ENCODE measurements around the gene LMNB1.
"Not testable (repeated sequence)": the region's sequence is repeated elsewhere in the genome, so short reads cannot be mapped to it uniquely, and the experiment has no call there.

LMNB1 gene

DNA sequence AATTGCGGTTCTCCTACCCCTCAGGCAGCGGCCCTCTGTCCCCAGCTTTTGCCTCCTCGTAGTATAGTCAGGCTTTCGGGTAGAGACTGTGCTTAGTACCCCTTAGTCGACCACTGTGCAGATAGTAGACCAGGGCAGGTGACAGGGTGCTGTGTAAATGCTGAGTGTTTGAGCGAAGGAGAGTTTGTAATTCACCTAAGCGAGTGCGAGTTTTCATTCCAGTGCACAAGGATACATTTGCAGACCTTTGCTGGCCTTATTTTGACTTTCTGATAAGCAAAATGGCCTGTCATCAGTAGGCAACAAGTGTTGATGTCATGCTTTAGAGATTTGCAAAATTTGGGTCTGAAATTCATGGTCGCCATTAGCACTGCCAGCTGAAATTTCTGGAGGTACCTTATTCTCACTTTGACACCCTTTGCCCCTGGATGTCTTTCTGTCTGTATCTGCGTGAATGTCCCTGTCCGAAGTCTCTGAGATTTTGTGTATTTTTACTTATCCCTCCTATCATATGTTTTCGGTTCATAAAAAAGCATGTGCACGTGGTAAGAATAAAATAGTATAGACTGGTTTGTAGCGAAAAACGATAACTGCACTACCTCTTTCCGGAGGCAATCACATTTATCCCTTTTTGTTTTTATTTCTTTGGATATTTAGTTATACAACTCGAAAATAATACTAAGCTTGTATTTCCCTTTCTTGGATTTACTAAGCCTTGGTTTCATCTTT, 1.9 kb downstream of the LMNB1 start:
- DNase-seq (ENCODE audit: low spot score) = peak; percentile 18

- peak; percentile 64 for DNase-seq (ENCODE audit: low spot score)
Observed at GRCh38 chr5:126780165-126780827, 3.4 kb downstream of the LMNB1 start.

DNA sequence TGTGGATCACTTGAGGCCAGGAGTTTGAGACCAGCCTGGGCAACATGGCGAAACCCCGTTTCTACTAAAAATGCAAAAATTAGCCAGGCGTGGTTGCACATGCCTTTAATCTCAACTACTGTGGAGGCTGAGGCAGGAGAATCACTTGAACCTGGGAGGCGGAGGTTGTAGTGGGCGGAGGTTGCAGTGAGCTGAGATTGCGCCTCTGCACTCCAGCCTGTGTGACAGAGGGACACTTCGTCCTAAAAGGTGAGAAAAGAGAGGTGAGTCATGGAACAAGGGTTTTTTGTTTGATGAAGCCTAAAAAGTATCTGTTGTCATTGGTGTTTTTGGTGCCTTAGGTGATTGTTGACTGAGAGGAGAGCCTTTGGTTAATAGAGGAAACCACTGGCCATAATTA, 11.5 kb downstream of the LMNB1 start:
- not testable (repeated sequence) for DNase-seq (ENCODE audit: low spot score)

DNA sequence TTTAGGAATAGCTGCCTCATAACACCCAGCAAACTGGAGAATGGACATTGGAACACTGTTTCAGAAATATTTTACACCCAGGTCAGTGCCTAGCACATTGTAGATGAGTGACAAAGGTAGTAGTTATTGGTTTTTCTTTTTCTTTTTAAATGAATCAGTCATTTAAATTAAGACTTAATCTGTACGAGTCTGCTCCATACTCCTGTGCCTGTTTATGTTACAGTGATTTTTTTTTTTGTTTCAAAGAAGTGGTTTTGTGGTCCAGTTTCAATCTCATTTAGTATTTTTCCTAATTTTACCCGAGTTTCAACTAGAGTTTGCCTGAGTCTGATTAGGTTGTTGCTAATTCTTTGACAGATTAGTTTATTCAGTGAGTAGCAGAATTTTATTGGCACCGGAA, 16.2 kb downstream of the LMNB1 start:
- no peak for DNase-seq (ENCODE audit: low spot score)

DNA sequence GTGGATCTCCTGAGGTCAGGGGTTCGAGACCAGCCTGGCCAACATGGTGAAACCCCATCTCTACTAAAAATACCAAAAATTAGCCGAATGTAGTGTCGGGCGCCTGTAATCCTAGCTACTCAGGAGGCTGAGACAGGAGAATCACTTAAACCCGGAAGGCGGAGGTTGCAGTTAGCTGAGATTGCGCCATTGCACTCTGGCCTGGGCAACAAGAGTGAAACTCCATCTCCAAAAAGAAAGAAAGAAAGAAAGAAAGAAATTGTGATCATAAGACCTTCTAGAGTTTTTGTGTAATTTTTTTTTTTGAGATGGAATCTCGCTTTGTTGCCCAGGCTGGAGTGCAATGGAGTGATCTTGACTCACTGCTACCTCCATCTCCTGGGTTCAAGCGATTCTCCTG, 16.7 kb downstream of the LMNB1 start:
- not testable (repeated sequence) for DNase-seq (ENCODE audit: low spot score)

- DNase-seq (ENCODE audit: low spot score) = no peak
Observed at GRCh38 chr5:126794157-126794828, 17.4 kb downstream of the LMNB1 start.

GRCh38 chr5:126799780-126800179, 22.8 kb downstream of the LMNB1 start:
- DNase-seq (ENCODE audit: low spot score) = no peak

DNA sequence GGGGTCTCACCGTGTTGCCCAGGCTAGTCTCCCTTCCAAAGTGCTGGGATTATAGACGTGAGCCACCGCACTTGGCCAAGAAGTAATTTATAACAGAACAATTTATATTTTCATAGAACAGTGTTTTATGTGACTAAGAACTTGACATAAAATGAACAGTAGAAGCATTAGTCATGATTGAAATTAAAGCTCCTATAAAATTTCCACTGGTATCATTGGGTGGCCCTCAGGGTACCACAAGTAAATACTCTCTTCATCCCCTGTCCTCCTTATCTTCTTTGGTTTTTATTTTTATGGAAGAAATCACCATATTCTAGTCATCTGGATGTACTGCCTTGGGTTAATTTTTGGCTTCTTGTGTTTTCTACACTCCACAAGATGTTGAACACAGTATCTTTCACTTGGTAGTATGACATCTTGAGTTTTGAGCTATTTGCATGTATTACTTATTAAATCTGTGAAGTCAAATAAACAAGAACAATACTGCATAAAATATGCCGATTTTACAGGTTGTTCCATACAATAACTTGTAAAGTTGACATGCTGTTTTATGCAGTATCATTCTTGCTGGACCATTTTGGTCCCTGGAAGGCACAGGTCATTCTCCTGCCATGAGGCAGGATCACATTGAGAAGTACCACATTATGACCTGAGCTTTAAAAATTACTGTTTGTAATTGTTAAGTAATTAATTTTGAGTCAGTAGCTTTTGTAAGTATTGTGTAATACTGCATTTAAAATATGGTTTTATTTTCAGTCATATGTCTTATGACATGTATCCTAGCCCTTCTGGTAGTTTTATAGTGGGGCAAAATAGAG, 24.4 kb downstream of the LMNB1 start:
- no peak for DNase-seq (ENCODE audit: low spot score)

GRCh38 chr5:126801992-126802294, 25.0 kb downstream of the LMNB1 start:
- peak; percentile 12 for DNase-seq (ENCODE audit: low spot score)

- DNase-seq (ENCODE audit: low spot score) = no peak
Observed at GRCh38 chr5:126805063-126805462, 28.1 kb downstream of the LMNB1 start.

GRCh38 chr5:126808521-126808988, 31.6 kb downstream of the LMNB1 start:
- peak; percentile 54 for DNase-seq (ENCODE audit: low spot score)

GRCh38 chr5:126809916-126810315, 33.0 kb downstream of the LMNB1 start:
- DNase-seq (ENCODE audit: low spot score) = no peak

- no peak for DNase-seq (ENCODE audit: low spot score)
Observed at GRCh38 chr5:126810596-126811380, 33.9 kb downstream of the LMNB1 start.

GRCh38 chr5:126811515-126812198, 34.7 kb downstream of the LMNB1 start:
- peak; percentile 86 for DNase-seq (ENCODE audit: low spot score)

DNA sequence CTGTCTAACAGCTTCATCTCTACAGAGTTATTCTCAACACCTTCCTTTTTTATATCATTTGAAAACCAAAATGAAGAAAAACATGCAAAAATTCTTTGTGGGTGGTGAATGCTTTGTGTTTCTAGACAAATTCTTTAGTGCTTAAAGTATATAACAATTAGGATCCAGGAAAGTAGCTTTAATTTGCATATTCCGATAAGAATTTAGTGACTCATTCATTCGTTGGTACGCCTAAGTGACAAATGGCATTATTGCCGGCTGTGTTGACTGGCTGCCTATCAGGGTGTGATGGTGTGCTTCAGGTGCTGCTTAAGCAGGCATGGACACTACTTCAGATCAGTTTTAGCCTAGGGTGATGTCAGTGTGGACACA, 35.2 kb downstream of the LMNB1 start:
- no peak for DNase-seq (ENCODE audit: low spot score)

GRCh38 chr5:126813799-126814198, 36.9 kb downstream of the LMNB1 start:
- not testable (repeated sequence) for DNase-seq (ENCODE audit: low spot score)

- DNase-seq (ENCODE audit: low spot score) = peak; percentile 44
Observed at GRCh38 chr5:126814721-126815404, 37.9 kb downstream of the LMNB1 start.

DNA sequence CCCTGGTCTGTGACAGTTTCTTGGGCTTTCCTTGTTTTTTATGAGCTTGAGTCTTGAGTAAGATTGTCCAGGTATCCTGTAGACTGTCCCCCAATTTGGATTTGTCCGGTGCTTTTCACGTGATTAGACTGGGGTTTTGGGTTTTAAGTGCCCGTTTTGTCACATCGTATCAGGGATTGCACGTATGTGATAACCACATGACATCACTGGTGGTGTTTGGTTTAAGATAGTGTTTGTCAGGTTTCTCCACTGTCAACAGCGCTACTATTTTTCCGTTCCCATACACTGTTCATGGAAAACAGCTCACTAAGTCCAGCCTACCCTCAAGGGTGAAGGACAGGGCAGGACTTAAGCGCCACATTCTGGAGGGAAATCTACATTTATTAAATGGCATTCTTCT, 39.7 kb downstream of the LMNB1 start:
- DNase-seq (ENCODE audit: low spot score) = no peak

DNA sequence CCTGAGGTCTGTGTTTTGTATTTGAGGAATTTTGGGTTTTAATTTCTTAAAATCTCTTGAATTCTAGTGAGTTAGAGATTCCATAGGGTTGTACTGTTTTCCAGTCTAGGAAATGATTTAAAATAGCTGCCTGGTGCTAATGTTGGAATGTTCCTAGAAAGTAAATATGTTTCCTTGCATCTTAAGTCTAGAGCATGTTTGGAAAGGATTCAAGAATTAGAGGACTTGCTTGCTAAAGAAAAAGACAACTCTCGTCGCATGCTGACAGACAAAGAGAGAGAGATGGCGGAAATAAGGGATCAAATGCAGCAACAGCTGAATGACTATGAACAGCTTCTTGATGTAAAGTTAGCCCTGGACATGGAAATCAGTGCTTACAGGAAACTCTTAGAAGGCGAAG, 41.8 kb downstream of the LMNB1 start:
- no peak for DNase-seq (ENCODE audit: low spot score)

DNA sequence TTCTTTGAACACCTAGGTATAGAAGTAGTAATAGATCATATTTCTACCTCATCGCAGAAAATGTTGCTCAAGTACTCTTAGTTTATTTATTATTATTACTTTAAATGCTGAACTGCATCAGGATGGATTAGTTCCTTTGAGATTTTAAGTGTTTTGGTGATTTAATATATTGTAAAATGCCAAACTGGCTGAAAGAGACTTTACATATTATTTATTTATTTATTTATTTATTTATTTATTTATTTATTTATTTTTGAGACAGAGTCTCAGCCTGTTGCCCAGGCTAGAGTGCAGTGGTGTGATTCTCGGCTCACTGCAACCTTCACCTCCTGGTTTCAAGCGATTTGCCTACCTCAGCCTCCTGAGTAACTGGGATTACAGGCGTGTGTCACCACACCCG, 42.3 kb downstream of the LMNB1 start:
- DNase-seq (ENCODE audit: low spot score) = no peak

Data from kidney capillary endothelial cell (primary cell).